Retinal pigment epithelial cell (primary cell): ENCODE measurements around the gene STK11IP.

Experiments used
- DNase-seq: peaks from one replicate; pipeline ENCODE4 v3.0.0-alpha.2; 2010; ENCODE audit warnings: low read depth
- H3K4me3 ChIP-seq: 2 replicates; pipeline ENCODE4 v1.5.1; 2011; ENCODE audit warnings: mild to moderate bottlenecking, low read length, control low read depth, moderate library complexity
- CTCF ChIP-seq: conservative IDR thresholded peaks from 2 replicates; pipeline ENCODE4 v1.5.1; 2011; ENCODE audit warnings: low read depth, low read length, control low read depth, inconsistent platforms

STK11IP gene

GRCh38 chr2:219628235-219628985 is 30.8 kb downstream of the STK11IP start:
- peak overlapping the region; percentile 61 for H3K4me3 ChIP-seq
- TF ChIP-seq CTCF = no peak
- no peak for DNase-seq

- TF ChIP-seq CTCF = no peak
- H3K4me3 ChIP-seq = no peak overlapping the region
- no peak for DNase-seq
Observed at GRCh38 chr2:219628986-219629901, 31.6 kb downstream of the STK11IP start.

- no peak for DNase-seq
- H3K4me3 ChIP-seq = no peak overlapping the region
- no peak for TF ChIP-seq CTCF
Observed at GRCh38 chr2:219629976-219630695, 32.5 kb downstream of the STK11IP start.

- DNase-seq = no peak
- H3K4me3 ChIP-seq = no peak overlapping the region
- TF ChIP-seq CTCF = no peak
Observed at GRCh38 chr2:219630770-219631405, 33.2 kb downstream of the STK11IP start.

- DNase-seq = no peak
- no peak for TF ChIP-seq CTCF
- H3K4me3 ChIP-seq = no peak overlapping the region
Observed at GRCh38 chr2:219631406-219631891, 33.8 kb downstream of the STK11IP start.

- no peak overlapping the region for H3K4me3 ChIP-seq
- no peak for TF ChIP-seq CTCF
- no peak for DNase-seq
Observed at GRCh38 chr2:219631904-219632759, 34.5 kb downstream of the STK11IP start.
